NCI-H187 (cell line): ENCODE measurements around the gene ATP5ME.
"Not testable (repeated sequence)": the region's sequence is repeated elsewhere in the genome, so short reads cannot be mapped to it uniquely, and the experiment has no call there.

Experiments
- DNase-seq, 2 experiments: peaks; one replicate each; lab custom pipeline; 2025; lab: John Stamatoyannopoulos, UW

Gene ATP5ME

GRCh38 chr4:683247-683897, 9.3 kb upstream of the ATP5ME start:
- DNase-seq: no peak

DNA sequence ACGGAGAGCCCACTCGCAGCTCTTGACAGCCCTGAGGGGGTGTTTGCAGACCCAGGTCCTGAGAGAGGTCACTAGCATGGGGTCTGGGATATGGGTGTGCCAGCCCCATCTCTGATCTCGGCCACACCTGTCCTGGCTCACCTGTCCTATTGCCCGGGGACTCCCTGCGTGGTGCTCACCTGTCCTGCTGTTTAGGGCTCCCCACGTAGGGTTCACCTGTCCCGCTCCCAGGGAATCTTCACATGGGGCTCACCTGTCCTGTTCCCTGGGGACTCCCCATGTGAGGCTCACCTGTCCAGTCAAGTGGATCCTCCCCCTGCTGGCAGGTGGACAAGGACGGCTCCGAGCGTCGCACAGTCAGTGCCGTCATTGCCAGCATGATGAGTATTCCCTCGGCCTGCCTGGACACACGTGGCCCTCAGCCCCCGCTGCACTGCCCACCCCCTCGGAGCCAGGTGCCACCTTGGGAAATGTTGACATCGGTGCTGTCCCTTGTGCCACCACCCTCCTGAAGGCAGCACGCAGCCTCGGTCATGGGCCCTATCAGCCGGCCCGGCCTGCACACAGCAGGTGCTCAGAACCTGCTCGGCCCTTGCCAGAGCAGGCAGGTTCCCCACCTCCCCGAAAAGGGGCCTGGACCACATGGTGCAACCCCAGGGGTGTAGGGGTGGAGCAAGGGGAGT, 8.6 kb upstream of the ATP5ME start:
- DNase-seq: peak; percentile 52 to 62

DNA sequence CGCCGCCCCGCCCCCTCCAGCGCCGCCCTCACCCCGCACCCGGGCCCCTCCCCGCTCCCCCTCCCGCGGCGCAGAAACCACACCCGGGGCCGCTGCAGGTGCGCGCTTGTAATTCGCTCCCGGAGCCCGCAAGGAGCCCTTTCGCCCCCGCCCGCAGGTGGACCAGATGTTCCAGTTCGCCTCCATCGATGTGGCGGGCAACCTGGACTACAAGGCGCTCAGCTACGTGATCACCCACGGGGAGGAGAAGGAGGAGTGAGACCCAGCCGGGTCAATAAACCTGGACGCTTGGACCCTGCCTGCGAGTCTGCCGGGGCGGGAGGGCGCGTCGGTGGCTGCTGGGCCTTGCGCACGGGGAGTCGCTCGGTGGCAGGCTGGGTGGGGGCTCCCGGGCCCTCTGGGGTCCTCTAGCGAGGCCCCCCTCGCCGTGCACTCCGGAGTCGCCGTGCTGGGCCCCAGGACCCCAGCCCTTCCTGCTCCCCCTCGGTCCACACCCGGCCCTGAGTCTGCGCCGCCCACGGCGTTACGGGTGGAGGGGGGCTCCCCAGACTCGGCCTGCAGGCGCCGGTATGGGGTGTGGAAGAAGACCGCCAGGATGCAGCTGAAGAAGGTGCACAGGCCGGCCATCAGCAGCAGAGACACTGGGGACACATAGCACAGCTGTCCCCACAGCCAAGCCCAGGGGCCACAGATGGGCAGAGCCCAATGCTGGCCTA, 7.8 kb upstream of the ATP5ME start:
- DNase-seq: peak; percentile 56 to 82

DNA sequence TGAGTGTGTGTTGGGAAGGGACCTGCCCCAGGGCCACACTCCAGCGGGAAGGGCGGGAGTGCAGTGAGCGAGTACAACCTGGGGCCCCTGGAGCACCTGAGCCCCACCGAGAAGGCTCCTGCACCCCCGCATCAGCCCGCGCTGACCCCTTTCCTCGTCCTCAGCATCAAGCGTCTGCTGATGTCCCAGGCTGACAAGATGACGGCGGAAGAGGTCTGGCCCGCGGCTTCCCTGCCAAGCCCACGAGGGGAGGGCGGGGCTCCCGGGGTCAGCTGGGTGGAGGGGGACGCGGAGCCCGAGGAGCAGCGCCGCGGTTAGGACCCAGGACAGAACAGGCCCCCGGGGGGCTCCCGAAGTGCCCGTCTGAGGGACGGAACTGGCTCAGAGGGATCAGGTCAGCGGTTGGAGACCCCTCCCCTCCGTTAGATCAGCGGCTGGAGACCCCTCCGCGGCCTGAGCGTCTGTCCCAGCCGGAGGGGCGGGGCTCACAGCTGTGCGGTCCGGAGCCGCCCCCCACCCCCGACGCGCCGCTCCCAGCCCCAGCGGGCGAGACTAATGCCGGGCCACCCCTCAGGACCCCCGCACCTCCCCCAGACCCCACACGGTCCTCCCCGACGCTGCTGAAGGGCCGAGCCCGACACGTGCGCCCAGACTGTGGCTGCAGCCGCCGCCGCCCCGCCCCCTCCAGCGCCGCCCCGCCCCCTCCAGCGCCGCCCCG, 7.0 kb upstream of the ATP5ME start:
- no peak for DNase-seq

- DNase-seq: no peak
Observed at GRCh38 chr4:680551-680927, 6.5 kb upstream of the ATP5ME start.

DNA sequence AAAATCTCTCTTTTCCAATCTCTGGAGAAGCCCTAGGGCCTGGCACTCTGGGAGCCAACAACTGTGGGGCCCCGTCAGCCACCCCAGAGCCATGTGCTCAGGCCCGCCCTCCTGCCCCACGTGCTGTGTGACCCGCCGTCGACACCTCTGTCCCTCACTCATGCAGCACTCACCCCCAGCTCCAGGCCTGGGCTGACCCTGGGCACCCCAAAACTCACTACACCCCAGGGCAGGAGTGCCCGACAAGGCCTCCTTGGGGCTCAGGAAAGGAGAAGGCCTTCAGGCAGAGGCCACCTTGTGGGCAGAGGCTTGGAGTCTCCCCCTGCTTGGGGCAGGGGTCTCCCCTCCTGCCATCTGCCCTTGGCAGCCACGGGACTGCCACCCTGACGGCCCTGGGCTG, 6.0 kb upstream of the ATP5ME start:
- no peak for DNase-seq

GRCh38 chr4:679629-680028, 5.6 kb upstream of the ATP5ME start:
- DNase-seq: no peak

- no peak for DNase-seq
Observed at GRCh38 chr4:679104-679481, 5.0 kb upstream of the ATP5ME start.

GRCh38 chr4:678331-679103, 4.4 kb upstream of the ATP5ME start:
- no peak for DNase-seq

DNA sequence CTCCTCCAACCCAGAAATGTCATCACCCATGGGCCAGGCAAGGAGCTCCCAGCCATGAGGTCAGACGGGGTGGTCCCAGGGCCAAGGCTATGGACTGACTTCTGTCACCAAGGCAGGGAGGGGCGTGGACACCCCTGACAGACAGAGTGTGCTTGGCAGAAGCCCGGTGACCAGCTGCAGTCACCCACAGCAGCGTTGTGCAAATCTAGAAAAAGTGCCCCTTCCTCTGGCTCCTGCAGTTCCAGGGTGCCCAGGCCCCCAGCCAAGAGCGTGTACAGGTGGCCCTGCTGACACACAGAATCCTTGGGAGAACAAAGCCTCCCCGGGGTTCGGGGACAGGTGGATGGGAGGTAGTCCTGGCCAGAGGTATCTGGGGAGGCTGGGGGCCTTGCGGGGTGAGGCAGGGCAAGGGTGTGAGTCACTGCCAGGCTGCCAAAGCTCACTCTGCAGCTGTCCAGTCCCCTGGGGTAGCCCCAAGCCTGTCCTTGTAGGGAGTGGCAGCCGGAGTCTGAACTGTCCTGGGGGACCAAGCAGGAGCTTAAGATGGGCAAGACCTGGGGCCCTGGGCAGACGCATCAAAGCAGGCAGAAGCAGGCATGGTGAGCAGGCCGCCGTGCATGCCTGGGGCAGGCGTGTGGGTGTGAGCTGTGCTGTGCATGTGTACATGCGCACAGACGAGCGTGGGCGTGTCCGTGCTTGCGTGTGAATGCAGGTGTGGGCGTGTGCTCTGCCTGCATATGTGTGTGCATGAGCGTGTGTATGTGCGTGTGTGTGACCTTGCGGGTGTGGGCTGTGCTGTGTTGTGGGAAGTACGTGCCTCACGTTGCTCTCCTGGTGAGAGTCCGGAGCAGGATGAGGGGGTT, 3.6 kb upstream of the ATP5ME start:
- peak; percentile 39 to 61 for DNase-seq

- DNase-seq: no peak
Observed at GRCh38 chr4:676871-677235, 2.8 kb upstream of the ATP5ME start.

DNA sequence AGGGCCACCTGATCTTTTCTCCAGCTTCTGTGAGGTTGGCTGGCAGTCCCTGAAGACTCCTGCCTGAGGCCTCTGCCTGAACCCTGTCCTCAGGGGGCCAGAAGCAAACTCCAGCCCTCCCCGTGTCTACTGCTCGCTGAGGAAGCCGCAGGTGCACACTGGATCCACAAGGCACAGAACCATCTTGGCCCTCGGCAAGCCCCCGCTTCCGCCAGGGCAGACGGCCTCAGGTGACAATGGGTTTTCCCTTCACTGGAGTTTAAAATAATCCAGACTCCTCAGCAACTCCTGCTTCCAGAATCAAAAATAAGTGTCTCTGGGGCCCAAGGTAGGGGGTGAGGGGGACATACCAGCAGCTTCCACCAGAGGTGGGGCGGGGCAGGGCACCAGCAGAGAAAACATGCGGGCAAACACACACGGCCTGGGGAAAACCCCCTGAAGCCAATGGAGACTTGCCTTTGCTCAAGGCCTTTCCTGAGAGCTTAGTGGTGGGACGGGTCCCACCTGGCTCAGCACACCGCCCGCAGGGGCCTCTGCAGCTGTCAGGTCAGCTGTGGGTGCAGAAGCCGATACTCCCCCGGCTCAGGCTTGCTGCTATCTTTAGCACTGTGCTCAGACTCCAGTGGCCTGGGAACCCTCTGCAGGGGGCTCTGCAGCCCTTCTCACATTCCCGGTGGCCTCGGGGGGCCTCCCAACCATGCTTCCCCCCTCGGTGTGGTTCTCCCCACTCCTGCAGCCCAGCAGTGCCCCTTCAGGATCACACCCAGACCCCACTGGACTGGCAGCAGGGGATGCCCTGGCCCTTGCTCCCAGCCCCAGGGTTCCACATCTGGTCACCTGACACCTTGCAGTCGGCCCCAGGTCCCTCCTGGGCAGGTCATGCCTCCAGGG, 2.1 kb upstream of the ATP5ME start:
- no peak for DNase-seq

DNA sequence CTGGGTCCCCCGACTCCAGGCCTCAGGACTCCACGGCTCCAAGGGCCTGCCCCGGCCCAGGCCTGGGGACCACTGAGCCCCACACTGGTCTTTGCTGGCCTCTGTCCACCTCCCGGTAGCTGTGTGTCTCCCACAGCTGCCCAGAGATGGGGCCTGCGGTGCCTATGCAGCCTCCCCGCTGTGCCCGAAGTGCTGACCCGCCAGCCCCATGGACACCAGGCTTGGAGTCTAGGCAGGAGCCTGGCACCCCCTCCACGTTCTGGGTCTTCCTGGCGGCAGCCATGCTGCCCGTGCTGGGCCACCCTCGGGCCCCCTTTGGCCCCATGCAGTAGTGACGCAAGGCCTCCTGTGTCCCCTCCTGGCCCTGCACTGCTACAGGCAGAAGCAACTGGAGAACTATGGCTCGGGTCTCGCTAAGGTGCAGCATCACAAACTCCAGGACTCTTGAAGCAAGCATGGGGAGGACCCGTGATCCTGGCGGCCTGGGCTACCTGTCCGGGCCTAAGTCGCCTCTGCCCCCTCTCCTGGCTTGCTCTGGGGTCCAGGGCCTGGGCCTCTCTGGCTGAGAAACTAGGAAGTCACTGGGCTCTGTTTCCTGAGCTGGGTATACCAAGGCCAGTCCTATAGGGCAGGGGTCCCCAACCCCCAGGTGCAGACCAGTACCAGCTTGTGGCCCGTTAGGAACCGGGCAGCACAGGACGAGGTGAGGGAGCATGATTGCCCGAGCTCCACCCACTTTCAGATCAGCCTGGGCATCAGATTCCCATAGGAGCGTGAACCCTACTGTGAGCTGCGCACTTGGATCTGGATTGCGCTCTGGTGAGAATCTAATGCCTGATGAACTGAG, 1.2 kb upstream of the ATP5ME start:
- no peak for DNase-seq

DNA sequence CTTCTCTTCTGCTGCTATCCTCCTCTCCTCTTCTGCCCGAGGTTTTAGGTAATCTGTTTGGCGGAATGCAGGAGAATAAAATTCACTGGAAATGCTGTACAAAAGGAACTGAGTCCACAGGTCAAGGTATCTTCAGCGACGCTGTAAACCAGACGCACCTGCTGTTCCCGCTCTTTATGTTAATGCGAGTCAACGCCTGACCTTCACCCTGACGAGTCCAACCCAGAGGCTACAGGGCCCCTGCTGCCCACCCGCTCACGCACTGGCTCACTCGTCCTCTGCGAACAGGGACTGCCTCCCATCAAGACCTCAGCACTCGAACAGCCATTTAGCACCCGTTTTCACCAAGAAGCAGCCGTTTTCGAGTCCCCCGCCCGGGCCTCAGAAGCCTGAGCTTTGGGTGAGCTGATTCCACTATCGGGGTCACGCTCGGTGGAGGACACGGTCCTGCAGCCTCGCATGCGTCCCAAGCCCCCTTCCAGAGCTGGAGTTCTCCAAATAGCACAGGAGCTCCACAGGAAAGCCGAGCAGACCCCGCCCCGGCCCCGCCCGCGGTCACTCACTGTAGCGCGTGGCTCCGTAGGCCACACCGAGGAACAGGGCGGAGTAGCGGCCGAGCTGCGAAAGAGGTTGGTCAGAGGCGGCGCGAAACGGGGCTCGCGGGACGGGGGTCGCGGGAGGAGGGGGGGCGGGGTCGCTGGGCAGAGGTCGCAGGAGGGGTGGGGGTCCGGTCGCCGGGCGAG, 556 bp downstream of the ATP5ME start:
- DNase-seq: no peak

DNA sequence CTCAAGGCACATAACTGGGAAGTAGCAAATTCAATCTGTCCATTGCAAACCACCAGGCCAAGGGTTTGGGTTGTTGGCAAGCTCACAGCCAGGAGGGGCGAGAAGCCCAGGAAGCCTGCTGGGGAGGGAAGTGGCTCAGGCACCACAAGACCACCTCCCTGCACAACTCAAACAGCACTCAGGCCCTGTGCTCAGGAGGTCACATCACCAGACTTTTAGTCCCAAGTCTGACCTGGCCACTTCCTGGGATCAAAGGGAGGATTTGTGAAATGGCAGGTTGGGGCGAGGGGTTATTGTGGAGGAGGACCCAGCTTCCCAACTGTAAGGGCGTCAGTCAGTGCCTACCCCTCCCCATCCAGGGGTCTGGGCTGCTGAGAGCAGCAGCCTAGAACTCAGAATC, 2.3 kb downstream of the ATP5ME start:
- DNase-seq: no peak

DNA sequence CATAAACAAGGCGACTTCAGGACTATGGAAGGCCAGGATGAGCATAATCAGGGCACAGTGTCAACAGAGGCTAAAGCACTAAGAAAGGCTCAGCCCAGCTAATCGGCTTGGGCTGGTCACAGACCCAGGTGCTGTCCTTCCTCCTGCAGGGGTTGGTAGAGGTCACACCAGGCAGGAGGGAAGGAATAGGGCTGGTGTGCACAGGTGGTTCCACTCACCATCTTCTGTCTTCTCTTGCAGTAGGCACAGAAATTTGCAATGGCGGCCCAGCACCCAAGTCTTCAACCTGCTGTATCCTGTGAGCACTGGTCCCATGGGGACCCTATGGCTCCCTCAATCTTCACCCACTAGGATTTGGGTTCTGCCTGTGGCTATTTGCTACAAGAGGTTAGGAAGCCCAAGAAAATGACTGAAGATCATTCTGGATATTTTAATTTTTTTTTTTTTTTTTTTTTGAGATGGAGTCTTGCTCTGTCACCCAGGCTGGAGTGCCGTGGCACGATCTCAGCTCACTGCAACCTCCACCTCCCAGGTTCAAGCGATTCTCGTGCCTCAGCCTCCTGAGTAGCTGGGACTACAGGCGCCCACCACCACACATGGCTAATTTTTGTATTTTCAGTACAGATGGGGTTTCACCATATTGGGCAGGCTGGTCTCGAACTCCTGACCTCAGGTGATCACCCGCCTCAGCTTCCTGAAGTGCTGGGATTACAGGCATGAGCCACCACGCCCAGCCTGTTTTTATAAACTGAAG, 4.1 kb downstream of the ATP5ME start:
- not testable (repeated sequence) for DNase-seq

GRCh38 chr4:668219-668618, 5.9 kb downstream of the ATP5ME start:
- DNase-seq: not testable (repeated sequence)

GRCh38 chr4:667545-667925, 6.5 kb downstream of the ATP5ME start:
- no peak for DNase-seq
